AG09309 (cell line): ENCODE measurements around the gene FAM124B.

Experiments
- DNase-seq: peaks from one replicate; pipeline ENCODE4 v3.0.0-alpha.2; 2010; ENCODE audit warnings: low read depth
- H3K4me3 ChIP-seq: 2 replicates; pipeline ENCODE4 v1.5.1; 2011; ENCODE audit warnings: mild to moderate bottlenecking, low read depth, low read length, moderate library complexity; ENCODE audit not compliant: control insufficient read depth
- TF ChIP-seq, protein P1 (sequence below): IDR thresholded peaks from 2 replicates; pipeline ENCODE4 v1.5.1; 2011; ENCODE audit warnings: mild to moderate bottlenecking, low read depth, low read length, inconsistent platforms; ENCODE audit not compliant: insufficient read depth, control insufficient read depth; ENCODE audit errors: missing control alignments

The FAM124B gene

GRCh38 chr2:224331698-224332097 is 70.2 kb downstream of the FAM124B start:
- H3K4me3 ChIP-seq = no peak overlapping the region
- DNase-seq = no peak
- TF ChIP-seq, protein P1, sequence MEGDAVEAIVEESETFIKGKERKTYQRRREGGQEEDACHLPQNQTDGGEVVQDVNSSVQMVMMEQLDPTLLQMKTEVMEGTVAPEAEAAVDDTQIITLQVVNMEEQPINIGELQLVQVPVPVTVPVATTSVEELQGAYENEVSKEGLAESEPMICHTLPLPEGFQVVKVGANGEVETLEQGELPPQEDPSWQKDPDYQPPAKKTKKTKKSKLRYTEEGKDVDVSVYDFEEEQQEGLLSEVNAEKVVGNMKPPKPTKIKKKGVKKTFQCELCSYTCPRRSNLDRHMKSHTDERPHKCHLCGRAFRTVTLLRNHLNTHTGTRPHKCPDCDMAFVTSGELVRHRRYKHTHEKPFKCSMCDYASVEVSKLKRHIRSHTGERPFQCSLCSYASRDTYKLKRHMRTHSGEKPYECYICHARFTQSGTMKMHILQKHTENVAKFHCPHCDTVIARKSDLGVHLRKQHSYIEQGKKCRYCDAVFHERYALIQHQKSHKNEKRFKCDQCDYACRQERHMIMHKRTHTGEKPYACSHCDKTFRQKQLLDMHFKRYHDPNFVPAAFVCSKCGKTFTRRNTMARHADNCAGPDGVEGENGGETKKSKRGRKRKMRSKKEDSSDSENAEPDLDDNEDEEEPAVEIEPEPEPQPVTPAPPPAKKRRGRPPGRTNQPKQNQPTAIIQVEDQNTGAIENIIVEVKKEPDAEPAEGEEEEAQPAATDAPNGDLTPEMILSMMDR = no peak

GRCh38 chr2:224328798-224329197 is 73.1 kb downstream of the FAM124B start:
- H3K4me3 ChIP-seq = no peak overlapping the region
- TF ChIP-seq, protein P1 = no peak
- no peak for DNase-seq
